ENCODE data around the gene B3GAT1. TPM values are rescaled to one million over a fixed set of nuclear protein-coding genes. Genes with fewer than 3 reads are reported as not detected.

The B3GAT1 gene
- total and polyA plus RNA-seq, 2 of the 13 experiments (the other 11 are each of a cell fraction or from before 2014, with no cell fraction given) = not detected

GRCh38 chr11:134385774-134386565, 26.1 kb downstream of the B3GAT1 start:
- Histone ChIP-seq H3K4me2 (ENCODE audit: low read depth, low read length) (no peak overlapping the region), H4K20me1 (ENCODE audit: insufficient read depth, low read length) (no peaks in the 10 kb centered on the region), H3K4me3 (replicated peaks in 1 of 3; ENCODE audit: insufficient read depth in 1 of 3, low read depth in 2 of 3, low read length in 3 of 3) (no peak overlapping the region), H3K9me3 (ENCODE audit: low read length) (no peaks in the 10 kb centered on the region), H2AFZ (ENCODE audit: low read length) (no peak overlapping the region), H3K27me3 (ENCODE audit: control insufficient read depth in 1 of 2, insufficient read depth in 2 of 2, low read length in 2 of 2) (peaks cover 6 to 47% of the 10 kb centered on the region in 2 experiments; a peak in 4 of 5 replicates), H3K79me2 (ENCODE audit: insufficient read depth, low read length) (no peaks in the 10 kb centered on the region), H3K36me3 (replicated peaks in 1 of 2; ENCODE audit: control insufficient read depth in 1 of 2, insufficient read depth in 2 of 2, low read length in 2 of 2) (no peaks in the 10 kb centered on the region), H3K4me1 (ENCODE audit: insufficient read depth, low read length) (no peaks in the 10 kb centered on the region), H3K27ac (ENCODE audit: extremely low read length, insufficient read depth, low read length) (no peak overlapping the region), H3K9ac (ENCODE audit: insufficient read depth, low read depth, low read length) (no peak overlapping the region)
- POLR2A ChIA-PET = no interaction called here
- intact Hi-C loops (cut with micrococcal nuclease; ENCODE audit: unreplicated experiment) = no loop called here
- CTCF ChIA-PET (ENCODE audit: low intra/inter-chr PET ratio, low total read pairs) = no interaction called here
- DNase-seq (ENCODE audit: low spot score) = no peak
- no TSS peak for BruUV-seq (replicated peaks)
- ATAC-seq = no peak
- TF ChIP-seq SSRP1 (CRISPR knock-in tag; IDR thresholded peaks at IDR 0.05) = no peak
- no peak for TF ChIP-seq ZNF749 (CRISPR knock-in tag; IDR thresholded peaks at IDR 0.05; ENCODE audit: borderline replicate concordance)
- TF ChIP-seq ZNF773 (CRISPR knock-in tag; IDR thresholded peaks at IDR 0.05; ENCODE audit: borderline replicate concordance) = no peak
- TF ChIP-seq MNT (IDR thresholded peaks at IDR 0.05) = no peak
- no peak for TF ChIP-seq ZFP90 (CRISPR knock-in tag; IDR thresholded peaks at IDR 0.05; ENCODE audit: borderline replicate concordance)
- TF ChIP-seq ATF6 (CRISPR knock-in tag; conservative IDR thresholded peaks at IDR 0.05) = no peak
- WGBS (ENCODE audit: low lambda C conversion rate) = 5% methylated on average over 15 of the region's 20 CpGs
- in situ Hi-C loops (cut with HindIII; ENCODE audit: extremely low pct_ligation_motif_present, low pct_unique_long_range_greater_than_20kb) = no loop called here
- FAIRE-seq = no peak
